Omental fat pad (tissue), 4 donors: ENCODE data around the gene SRD5A1. TPM values are rescaled to one million over a fixed set of nuclear protein-coding genes. Genes with fewer than 3 reads are reported as not detected.

Source experiments
- ATAC-seq: fragments of 150-250 bp; one replicate; pipeline ENCODE4 v1.9.1; 2016; ENCODE audit warnings: mild to moderate bottlenecking, moderate library complexity; ENCODE audit not compliant: low FRiP score
- DNase-seq: peaks from one replicate; pipeline ENCODE4 v3.0.0-alpha.2; 2019; ENCODE audit warnings: low spot score
- CTCF ChIP-seq, 3 donors: fragments of 450-650 bp; IDR thresholded peaks; one replicate each; pipeline ENCODE4 v1.5.1; 2016 to 2017; ENCODE audit warnings: antibody characterized with exemption in 3 of 3, mild to moderate bottlenecking in 3 of 3, moderate library complexity in 2 of 3
- total RNA-seq, 4 donors: library from RNA; depleted of rRNA; stranded (reverse); fragments of >200 nt; gene quantifications; one replicate each; pipeline ENCODE4 v1.1.0, GENCODE V29; 2016

Gene SRD5A1
- total RNA-seq, 4 donors from 2014 or later, result 2.3 to 6.7 (median 6.0) TPM

- no peak for TF ChIP-seq CTCF (IDR thresholded peaks at IDR 0.05)
- no peak for ATAC-seq
- DNase-seq, result no peak
These were observed 30.8 kb upstream of the SRD5A1 start for GRCh38 chr5:6602441-6602840.

- ATAC-seq (no peak), DNase-seq (no peak)
- no peak for TF ChIP-seq CTCF (IDR thresholded peaks at IDR 0.05)
These were observed 29.6 kb upstream of the SRD5A1 start for GRCh38 chr5:6603643-6604042.

GRCh38 chr5:6604341-6604740, 28.9 kb upstream of the SRD5A1 start:
- ATAC-seq (no peak), DNase-seq (no peak)
- no peak for TF ChIP-seq CTCF (IDR thresholded peaks at IDR 0.05)

- ATAC-seq, result no peak
- DNase-seq, result no peak
- TF ChIP-seq CTCF (IDR thresholded peaks at IDR 0.05), result no peak
These were observed 28.3 kb upstream of the SRD5A1 start for GRCh38 chr5:6604946-6605345.

GRCh38 chr5:6606884-6607558, 26.2 kb upstream of the SRD5A1 start:
- DNase-seq (no peak), ATAC-seq (no peak)
- no peak for TF ChIP-seq CTCF (IDR thresholded peaks at IDR 0.05)

- TF ChIP-seq CTCF (IDR thresholded peaks at IDR 0.05), result no peak
- DNase-seq (no peak), ATAC-seq (no peak)
These were observed 25.7 kb upstream of the SRD5A1 start for GRCh38 chr5:6607559-6607936.

GRCh38 chr5:6608016-6608415, 25.2 kb upstream of the SRD5A1 start:
- ATAC-seq (no peak), DNase-seq (no peak)
- no peak for TF ChIP-seq CTCF (IDR thresholded peaks at IDR 0.05)
